ENCODE results near the gene PRAMEF20. TPM values are rescaled to one million over a fixed set of nuclear protein-coding genes. Genes with fewer than 3 reads are reported as not detected.
"Not testable (repeated sequence)": the region's sequence is repeated elsewhere in the genome, so short reads cannot be mapped to it uniquely, and the experiment has no call there.

PRAMEF20 gene
- total RNA-seq, 2 donors from 2014 or later, result not detected

DNA sequence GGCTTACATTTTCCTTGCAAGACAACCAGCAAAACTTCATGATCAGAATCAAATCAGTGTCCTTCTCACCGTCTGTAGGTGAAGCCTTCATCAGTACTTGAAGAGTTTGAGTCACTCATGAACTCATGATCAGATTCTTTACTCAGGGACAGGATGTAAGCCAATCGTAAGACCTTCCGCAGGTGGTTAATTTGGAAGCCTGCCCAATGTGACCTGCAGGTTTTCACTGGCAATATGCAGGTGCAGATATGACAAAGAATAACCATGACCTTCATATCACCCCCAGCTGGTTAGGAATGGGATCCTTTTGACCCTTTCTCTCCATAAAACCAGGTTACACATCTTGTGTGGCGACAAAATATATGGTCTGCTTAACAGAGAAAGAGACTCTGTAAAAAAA, 2.4 kb upstream of the PRAMEF20 start:
- peaks cover 5% of the 10 kb centered on the region for H3K9me3 ChIP-seq
- H3K4me1 ChIP-seq (ENCODE audit: control insufficient read depth in 1 of 2, low read depth in 2 of 2), result no peaks in the 10 kb centered on the region
- no peaks in the 10 kb centered on the region for H3K27me3 ChIP-seq (replicated peaks; ENCODE audit: insufficient read depth)
- no peak for DNase-seq (ENCODE audit: low spot score)
- H3K36me3 ChIP-seq, result no peaks in the 10 kb centered on the region
- no peak overlapping the region for H3K27ac ChIP-seq
- ATAC-seq (ENCODE audit: insufficient number of reproducible peaks, low FRiP score, low read depth), result no peak
- no peak overlapping the region for H3K4me3 ChIP-seq
- TF ChIP-seq, protein P1, sequence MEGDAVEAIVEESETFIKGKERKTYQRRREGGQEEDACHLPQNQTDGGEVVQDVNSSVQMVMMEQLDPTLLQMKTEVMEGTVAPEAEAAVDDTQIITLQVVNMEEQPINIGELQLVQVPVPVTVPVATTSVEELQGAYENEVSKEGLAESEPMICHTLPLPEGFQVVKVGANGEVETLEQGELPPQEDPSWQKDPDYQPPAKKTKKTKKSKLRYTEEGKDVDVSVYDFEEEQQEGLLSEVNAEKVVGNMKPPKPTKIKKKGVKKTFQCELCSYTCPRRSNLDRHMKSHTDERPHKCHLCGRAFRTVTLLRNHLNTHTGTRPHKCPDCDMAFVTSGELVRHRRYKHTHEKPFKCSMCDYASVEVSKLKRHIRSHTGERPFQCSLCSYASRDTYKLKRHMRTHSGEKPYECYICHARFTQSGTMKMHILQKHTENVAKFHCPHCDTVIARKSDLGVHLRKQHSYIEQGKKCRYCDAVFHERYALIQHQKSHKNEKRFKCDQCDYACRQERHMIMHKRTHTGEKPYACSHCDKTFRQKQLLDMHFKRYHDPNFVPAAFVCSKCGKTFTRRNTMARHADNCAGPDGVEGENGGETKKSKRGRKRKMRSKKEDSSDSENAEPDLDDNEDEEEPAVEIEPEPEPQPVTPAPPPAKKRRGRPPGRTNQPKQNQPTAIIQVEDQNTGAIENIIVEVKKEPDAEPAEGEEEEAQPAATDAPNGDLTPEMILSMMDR (IDR thresholded peaks at IDR 0.05), result no peak

DNA sequence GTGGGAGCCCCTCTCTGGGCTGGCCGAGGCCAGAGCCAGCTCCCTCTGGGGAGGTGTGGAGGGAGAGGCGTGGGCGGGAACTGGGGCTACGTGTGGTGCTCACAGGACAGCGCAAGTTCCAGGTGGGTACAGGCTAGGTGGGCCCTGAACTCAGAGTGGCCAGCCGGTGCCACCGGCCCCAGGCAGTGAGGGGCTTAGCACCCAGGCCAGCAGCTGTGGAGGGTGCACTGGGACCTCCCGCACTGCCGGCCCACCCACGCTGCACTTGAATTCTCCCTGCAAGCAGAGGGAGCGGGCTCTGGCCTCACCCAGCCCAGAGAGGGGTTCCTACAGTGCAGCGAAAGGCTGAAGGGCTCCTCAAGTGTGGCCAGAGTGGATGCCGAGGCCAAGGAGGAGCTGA, 20.2 kb downstream of the PRAMEF20 start:
- Histone ChIP-seq H3K4me1 (ENCODE audit: control insufficient read depth in 1 of 2, low read depth in 2 of 2) (no peaks in the 10 kb centered on the region), H3K27me3 (replicated peaks; ENCODE audit: insufficient read depth) (no peaks in the 10 kb centered on the region), H3K27ac (no peak overlapping the region), H3K4me3 (no peak overlapping the region), H3K36me3 (no peaks in the 10 kb centered on the region), H3K9me3 (no peaks in the 10 kb centered on the region)
- no peak for ATAC-seq (ENCODE audit: insufficient number of reproducible peaks, low FRiP score, low read depth)
- no peak for DNase-seq (ENCODE audit: low spot score)
- TF ChIP-seq, protein P1 (IDR thresholded peaks at IDR 0.05), result no peak

DNA sequence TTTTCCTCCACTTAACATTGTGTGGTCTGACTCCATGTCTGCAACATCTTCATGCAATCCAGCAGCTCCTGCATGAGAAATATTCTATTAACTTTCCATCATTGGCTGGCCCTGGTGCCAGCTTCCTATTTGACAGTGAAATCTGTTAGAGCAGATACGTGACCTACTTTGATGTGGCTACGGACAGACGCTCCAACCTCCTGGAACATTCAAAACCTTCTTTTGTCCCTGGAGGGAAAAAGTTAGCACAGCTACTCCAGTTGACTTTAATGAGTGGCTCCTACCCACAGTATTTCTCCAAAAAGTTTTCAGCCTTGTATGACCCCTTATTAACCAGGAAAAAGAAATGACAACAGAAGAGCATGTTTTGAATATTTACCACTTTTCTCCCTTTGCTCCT, 22.0 kb downstream of the PRAMEF20 start:
- no peak overlapping the region for H3K4me3 ChIP-seq
- TF ChIP-seq, protein P1 (IDR thresholded peaks at IDR 0.05), result no peak
- no peaks in the 10 kb centered on the region for H3K27me3 ChIP-seq (replicated peaks; ENCODE audit: insufficient read depth)
- H3K4me1 ChIP-seq (ENCODE audit: control insufficient read depth in 1 of 2, low read depth in 2 of 2), result no peaks in the 10 kb centered on the region
- no peaks in the 10 kb centered on the region for H3K9me3 ChIP-seq
- H3K27ac ChIP-seq, result no peak overlapping the region
- H3K36me3 ChIP-seq, result no peaks in the 10 kb centered on the region
- ATAC-seq (ENCODE audit: insufficient number of reproducible peaks, low FRiP score, low read depth) (no peak), DNase-seq (ENCODE audit: low spot score) (no peak)

DNA sequence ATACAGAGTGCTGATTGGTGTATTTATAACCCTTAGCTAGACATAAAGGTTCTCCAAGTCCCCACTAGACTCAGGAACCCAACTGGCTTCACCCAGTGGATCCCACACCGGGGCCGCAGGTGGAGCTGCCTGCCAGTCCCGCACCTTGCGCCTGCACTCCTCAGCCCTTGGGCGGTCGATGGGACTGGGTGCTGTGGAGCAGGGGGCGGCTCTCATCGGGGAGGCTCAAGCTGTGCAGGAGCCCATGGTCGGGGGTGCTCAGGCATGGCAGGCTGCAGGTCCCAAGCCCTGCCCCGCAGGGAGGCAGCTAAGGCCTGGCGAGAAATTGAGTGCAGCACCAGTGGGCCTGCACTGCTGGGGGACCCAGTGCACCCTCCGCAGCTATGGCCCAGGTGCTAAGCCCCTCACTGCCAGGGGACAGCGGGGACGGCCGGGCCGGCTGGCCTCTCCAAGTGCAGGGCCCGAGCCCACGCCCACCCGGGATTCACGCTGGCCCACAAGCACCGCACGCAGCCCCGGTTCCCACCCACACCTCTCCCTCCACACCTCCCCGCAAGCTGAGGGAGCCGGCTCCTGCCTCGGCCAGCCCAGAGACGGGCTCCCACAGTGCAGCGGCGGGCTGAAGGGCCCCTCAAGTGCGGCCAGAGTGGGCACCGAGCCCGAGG, 23.6 kb downstream of the PRAMEF20 start:
- ATAC-seq (ENCODE audit: insufficient number of reproducible peaks, low FRiP score, low read depth); H3K4me1 ChIP-seq (ENCODE audit: control insufficient read depth in 1 of 2, low read depth in 2 of 2); H3K9me3 ChIP-seq; H3K27ac ChIP-seq; H3K4me3 ChIP-seq; H3K36me3 ChIP-seq; DNase-seq (ENCODE audit: low spot score); H3K27me3 ChIP-seq (replicated peaks; ENCODE audit: insufficient read depth): not testable (repeated sequence)

DNA sequence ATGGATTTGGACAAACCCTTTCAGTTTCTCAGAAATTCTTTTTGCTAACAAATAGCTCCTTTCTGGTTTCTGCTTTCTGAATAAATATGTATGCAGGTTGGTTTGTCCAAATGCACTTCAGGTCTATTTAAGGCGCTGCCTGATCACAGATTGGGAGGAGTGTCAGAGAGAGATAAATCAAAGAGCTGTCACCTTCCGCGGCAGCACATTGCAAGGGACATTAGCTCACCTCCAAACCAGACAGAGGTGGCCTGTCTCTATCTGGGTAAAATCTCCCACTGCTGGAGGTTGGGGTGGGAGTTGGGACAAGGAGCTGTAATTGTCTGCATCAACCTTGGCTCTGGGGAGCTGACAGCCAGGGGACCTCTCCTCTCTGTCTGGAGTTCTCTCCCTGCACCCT, 25.2 kb downstream of the PRAMEF20 start:
- H3K4me1 ChIP-seq (ENCODE audit: control insufficient read depth in 1 of 2, low read depth in 2 of 2), result no peaks in the 10 kb centered on the region
- H3K27ac ChIP-seq, result no peak overlapping the region
- no peaks in the 10 kb centered on the region for H3K36me3 ChIP-seq
- no peaks in the 10 kb centered on the region for H3K9me3 ChIP-seq
- DNase-seq (ENCODE audit: low spot score) (no peak), ATAC-seq (ENCODE audit: insufficient number of reproducible peaks, low FRiP score, low read depth) (no peak)
- H3K4me3 ChIP-seq, result no peak overlapping the region
- TF ChIP-seq, protein P1 (IDR thresholded peaks at IDR 0.05), result no peak
- no peaks in the 10 kb centered on the region for H3K27me3 ChIP-seq (replicated peaks; ENCODE audit: insufficient read depth)

DNA sequence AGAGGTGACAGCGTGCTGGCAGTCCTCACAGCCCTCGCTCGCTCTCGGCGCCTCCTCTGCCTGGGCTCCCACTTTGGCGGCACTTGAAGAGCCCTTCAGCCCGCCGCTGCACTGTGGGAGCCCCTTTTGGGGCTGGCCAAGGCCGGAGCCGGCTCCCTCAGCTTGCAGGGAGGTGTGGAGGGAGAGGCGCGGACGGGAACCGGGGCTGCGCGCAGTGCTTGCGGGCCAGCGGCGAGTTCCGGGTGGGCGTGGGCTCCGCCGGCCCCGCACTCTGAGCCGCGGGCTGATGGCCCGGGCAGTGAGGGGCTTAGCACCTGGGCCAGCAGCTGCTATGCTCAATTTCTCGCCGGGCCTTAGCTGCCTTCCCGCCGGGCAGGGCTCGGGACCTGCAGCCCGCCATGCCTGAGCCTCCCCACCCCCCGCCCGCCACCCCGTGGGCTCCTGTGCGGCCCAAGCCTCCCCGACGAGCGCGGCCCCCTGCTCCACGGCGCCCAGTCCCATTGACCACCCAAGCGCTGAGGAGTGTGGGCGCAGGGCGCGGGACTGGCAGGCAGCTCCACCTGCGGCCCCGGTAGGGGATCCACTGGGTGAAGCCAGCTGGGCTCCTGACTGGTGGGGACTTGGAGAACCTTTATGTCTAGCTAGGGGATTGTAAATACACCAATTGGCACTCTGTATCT, 29.0 kb downstream of the PRAMEF20 start:
- H3K4me1 ChIP-seq (ENCODE audit: control insufficient read depth in 1 of 2, low read depth in 2 of 2); DNase-seq (ENCODE audit: low spot score); H3K36me3 ChIP-seq; H3K9me3 ChIP-seq; H3K27ac ChIP-seq; H3K4me3 ChIP-seq; ATAC-seq (ENCODE audit: insufficient number of reproducible peaks, low FRiP score, low read depth); H3K27me3 ChIP-seq (replicated peaks; ENCODE audit: insufficient read depth): not testable (repeated sequence)
